HG03354 (cell line): ENCODE results near the gene MEI1.

Source experiments
- ATAC-seq: cut with Tn5 transposase; IDR thresholded peaks from one replicate; pipeline ENCODE4 v1.9.1; 2021; ENCODE audit warnings: mild to moderate bottlenecking; ENCODE audit not compliant: unreplicated experiment, poor library complexity, severe bottlenecking

Gene MEI1

GRCh38 chr22:41779929-41780505 lies 80.7 kb downstream of the MEI1 start:
- ATAC-seq: no peak

- ATAC-seq: peak; percentile 93
Observed at GRCh38 chr22:41780746-41781505, 81.6 kb downstream of the MEI1 start.

- ATAC-seq: peak; percentile 33
Observed at GRCh38 chr22:41781507-41781906, 82.2 kb downstream of the MEI1 start.

- no peak for ATAC-seq
Observed at GRCh38 chr22:41782316-41782715, 83.0 kb downstream of the MEI1 start.

GRCh38 chr22:41782751-41783150 lies 83.4 kb downstream of the MEI1 start:
- ATAC-seq: no peak

GRCh38 chr22:41787331-41787730 lies 88.0 kb downstream of the MEI1 start:
- ATAC-seq: no peak

- ATAC-seq: no peak
Observed at GRCh38 chr22:41793871-41794270, 94.6 kb downstream of the MEI1 start.

GRCh38 chr22:41798736-41799135 lies 99.4 kb downstream of the MEI1 start:
- no peak for ATAC-seq

- peak; percentile 34 for ATAC-seq
Observed at GRCh38 chr22:41799486-41800347, 100.4 kb downstream of the MEI1 start.

- peak; percentile 91 for ATAC-seq
Observed at GRCh38 chr22:41800348-41801146, 101.2 kb downstream of the MEI1 start, which contains the start of gene CCDC134. Gene CCDC134, plus strand, starts transcription at chr22:41800679. Its CDS starts 8,212 bp downstream, at chr22:41808891.

GRCh38 chr22:41801147-41801819 lies 102.0 kb downstream of the MEI1 start:
- no peak for ATAC-seq

GRCh38 chr22:41801886-41802285 lies 102.6 kb downstream of the MEI1 start:
- ATAC-seq: no peak

- no peak for ATAC-seq
Observed at GRCh38 chr22:41805639-41806038, 106.3 kb downstream of the MEI1 start.

GRCh38 chr22:41808400-41808799 lies 109.1 kb downstream of the MEI1 start:
- no peak for ATAC-seq

GRCh38 chr22:41810022-41810421 lies 110.7 kb downstream of the MEI1 start:
- ATAC-seq: no peak

GRCh38 chr22:41812805-41813545 lies 113.7 kb downstream of the MEI1 start:
- no peak for ATAC-seq

- no peak for ATAC-seq
Observed at GRCh38 chr22:41813726-41814410, 114.6 kb downstream of the MEI1 start.

- ATAC-seq: no peak
Observed at GRCh38 chr22:41815716-41816115, 116.4 kb downstream of the MEI1 start.
